IMR-90 (cell line): Measurements from ENCODE around the gene GCLC. TPM values are rescaled to one million over a fixed set of nuclear protein-coding genes. Genes with fewer than 3 reads are reported as not detected.

Source experiments
- ATAC-seq: fragments of 200-7000 bp; cut with Tn5 transposase; 2 replicates; pipeline ENCODE4 v1.9.1; 2020; ENCODE audit warnings: low read depth, mild to moderate bottlenecking, moderate library complexity
- BruUV-seq: library from RNA; stranded (reverse); fragments of 400-500 nt; replicated peaks from 2 replicates; lab custom pipeline; 2021; lab: Mats Ljungman, UMichigan
- CTCF ChIA-PET: fragments of 300-600 bp; formaldehyde crosslinking; extraction: SDS; loops from one replicate; lab custom pipeline; 2021; ENCODE audit warnings: antibody characterized with exemption; lab: Yijun Ruan, JAX
- POLR2A ChIA-PET: fragments of 300-600 bp; sonication (Branson Sonifier 250); formaldehyde crosslinking; loops from one replicate; lab custom pipeline; 2022; ENCODE audit warnings: antibody characterized with exemption; ENCODE audit not compliant: unreplicated experiment; lab: Charles Lee
- DNase-seq: peaks from one replicate; pipeline ENCODE4 v3.0.0; 2013
- H2AFZ ChIP-seq: replicated peaks from 2 replicates; pipeline ENCODE3; 2013; ENCODE audit warnings: low read length, mild to moderate bottlenecking; ENCODE audit not compliant: poor library complexity
- H2AK5ac ChIP-seq: 2 replicates; pipeline ENCODE4 v1.6.1; 2013; ENCODE audit warnings: low read depth, low read length, inconsistent platforms
- H2AK9ac ChIP-seq: replicated peaks from 2 replicates; pipeline ENCODE3; 2013; ENCODE audit warnings: mild to moderate bottlenecking, low read depth, low read length, moderate library complexity; ENCODE audit not compliant: poor library complexity
- H2BK120ac ChIP-seq: 2 replicates; pipeline ENCODE4 v1.6.1; 2013; ENCODE audit warnings: low read depth, low read length, inconsistent platforms
- H2BK15ac ChIP-seq: 3 replicates; pipeline ENCODE4 v1.6.1; 2013; ENCODE audit warnings: low read depth, low read length, inconsistent platforms
- H2BK20ac ChIP-seq: 2 replicates; pipeline ENCODE4 v1.6.1; 2013; ENCODE audit warnings: low read depth, mild to moderate bottlenecking, inconsistent platforms, low read length, moderate library complexity
- H2BK5ac ChIP-seq: 2 replicates; pipeline ENCODE4 v1.6.1; 2013; ENCODE audit warnings: mild to moderate bottlenecking, low read depth, low read length, inconsistent platforms; ENCODE audit not compliant: poor library complexity, severe bottlenecking
- H3K14ac ChIP-seq: replicated peaks from 2 replicates; pipeline ENCODE4 v1.6.1; 2013; ENCODE audit warnings: low read depth, low read length, inconsistent platforms
- H3K18ac ChIP-seq: 2 replicates; pipeline ENCODE4 v1.6.1; 2013; ENCODE audit warnings: low read depth, low read length, control low read depth
- H3K23ac ChIP-seq: 2 replicates; pipeline ENCODE4 v1.6.1; 2013; ENCODE audit warnings: low read depth, low read length, inconsistent platforms
- H3K27ac ChIP-seq: 2 replicates; pipeline ENCODE4 v1.5.1; 2013; ENCODE audit warnings: mild to moderate bottlenecking, control low read depth, low read length; ENCODE audit not compliant: insufficient read depth
- H3K27me3 ChIP-seq: 2 replicates; pipeline ENCODE4 v1.6.1; 2013; ENCODE audit warnings: low read length; ENCODE audit not compliant: control insufficient read depth, insufficient read depth
- H3K36me3 ChIP-seq: 2 replicates; pipeline ENCODE4 v1.6.1; 2013; ENCODE audit warnings: low read length, mixed read lengths; ENCODE audit not compliant: control insufficient read depth, insufficient read depth
- H3K4ac ChIP-seq: 2 replicates; pipeline ENCODE4 v1.6.1; 2013; ENCODE audit warnings: low read depth, low read length, inconsistent platforms
- H3K4me1 ChIP-seq: 2 replicates; pipeline ENCODE4 v1.6.1; 2013; ENCODE audit warnings: low read length, mixed read lengths; ENCODE audit not compliant: control insufficient read depth, insufficient read depth
- H3K4me2 ChIP-seq: 2 replicates; pipeline ENCODE4 v1.6.1; 2013; ENCODE audit warnings: low read depth, mild to moderate bottlenecking, control low read depth, low read length, moderate library complexity
- H3K4me3 ChIP-seq: 2 replicates; pipeline ENCODE4 v1.5.1; 2013; ENCODE audit warnings: low read depth, mild to moderate bottlenecking, control low read depth, low read length, moderate library complexity; ENCODE audit not compliant: insufficient read depth
- H3K56ac ChIP-seq: 2 replicates; pipeline ENCODE4 v1.6.1; 2013; ENCODE audit warnings: low read length, inconsistent platforms; ENCODE audit not compliant: insufficient read depth; ENCODE audit errors: extremely low read depth
- H3K79me1 ChIP-seq, 2 experiments: 2 replicates each; pipeline ENCODE4 v1.6.1; 2013; ENCODE audit warnings: low read length in 2 of 2, inconsistent platforms in 1 of 2, low read depth in 1 of 2
- H3K9ac ChIP-seq: 2 replicates; pipeline ENCODE4 v1.6.1; 2013; ENCODE audit warnings: low read depth, low read length, control low read depth
- H3K9me1 ChIP-seq: 2 replicates; pipeline ENCODE4 v1.6.1; 2013; ENCODE audit warnings: low read length, inconsistent platforms; ENCODE audit not compliant: insufficient read depth
- H3K9me3 ChIP-seq: 2 replicates; pipeline ENCODE4 v1.6.1; 2013; ENCODE audit warnings: low read length; ENCODE audit not compliant: control insufficient read depth, insufficient read depth
- H4K20me1 ChIP-seq: 2 replicates; pipeline ENCODE4 v1.6.1; 2013; ENCODE audit warnings: low read length, inconsistent platforms; ENCODE audit not compliant: insufficient read depth
- H4K5ac ChIP-seq: 2 replicates; pipeline ENCODE4 v1.6.1; 2013; ENCODE audit warnings: mild to moderate bottlenecking, low read depth, low read length, control low read depth
- H4K8ac ChIP-seq, 2 experiments: 2 replicates each; pipeline ENCODE4 v1.6.1; 2013; ENCODE audit warnings: low read depth in 2 of 2, low read length in 2 of 2, control low read depth in 1 of 2, inconsistent platforms in 1 of 2
- H4K91ac ChIP-seq: 2 replicates; pipeline ENCODE4 v1.6.1; 2013; ENCODE audit warnings: low read depth, low read length, inconsistent platforms; ENCODE audit not compliant: insufficient read depth
- BHLHE40 ChIP-seq: fragments of 150-350 bp; IDR thresholded peaks from 2 replicates; pipeline ENCODE4 v1.6.1; 2016; ENCODE audit warnings: mild to moderate bottlenecking, low read depth, low read length
- CEBPB ChIP-seq: IDR thresholded peaks from 2 replicates; pipeline ENCODE4 v1.6.1; 2012; ENCODE audit warnings: low read depth, low read length, improper control_type of control experiment
- CHD1 ChIP-seq: IDR thresholded peaks from 2 replicates; pipeline ENCODE4 v1.6.1; 2012; ENCODE audit warnings: low read depth, low read length, improper control_type of control experiment
- FOS ChIP-seq: fragments of 150-350 bp; IDR thresholded peaks from 2 replicates; pipeline ENCODE4 v1.6.1; 2016; ENCODE audit warnings: low read depth, low read length
- POLR2A ChIP-seq: IDR thresholded peaks from 2 replicates; pipeline ENCODE4 v1.6.1; 2012; ENCODE audit warnings: mild to moderate bottlenecking, low read depth, low read length
- RFX5 ChIP-seq: IDR thresholded peaks from 2 replicates; pipeline ENCODE4 v1.8.0; 2012; ENCODE audit warnings: low read depth, mild to moderate bottlenecking, low read length, moderate library complexity
- SMC3 ChIP-seq: fragments of 150-350 bp; IDR thresholded peaks from 2 replicates; pipeline ENCODE4 v1.6.1; 2016; ENCODE audit warnings: low read depth, mild to moderate bottlenecking, antibody characterized with exemption, low read length, moderate library complexity
- WGBS, 2 experiments: methylation state at CpG; one replicate each; pipeline versions ENCODE4 v1.1.5 to v1.1.7; 2013; ENCODE audit warnings: missing lambda C conversion rate in 2 of 2; ENCODE audit not compliant: insufficient read length in 1 of 2; ENCODE audit errors: extremely low coverage in 2 of 2; 5-methylcytosine and 5-hydroxymethylcytosine counted together
- dilution Hi-C: fragments of 300-500 bp; cut with HindIII; formaldehyde crosslinking; loops from one replicate; pipeline ENCODE4 v1.14.3; 2018; ENCODE audit warnings: low sequenced_read_pairs; ENCODE audit not compliant: unreplicated experiment
- in situ Hi-C: fragments of 300-500 bp; cut with MboI; formaldehyde crosslinking; loops from 3 replicates; pipeline ENCODE4 v1.14.3; 2019; ENCODE audit warnings: low sequenced_read_pairs, inconsistent platforms, mixed read lengths
- intact Hi-C: fragments of 100-400 bp; cut with micrococcal nuclease; formaldehyde crosslinking; loops from 2 replicates; pipeline ENCODE4 v1.10.0; 2022
- polyA plus RNA-seq, 3 experiments: library from polyadenylated mRNA; depleted of rRNA; stranded (reverse); fragments of >200 nt; gene quantifications; 2 replicates each; pipeline ENCODE4 v1.2.3, GENCODE V29; 2012; ENCODE audit warnings: low replicate concordance in 1 of 3
- total RNA-seq: library from RNA; depleted of rRNA; stranded (reverse); fragments of >200 nt; gene quantifications from 2 replicates; pipeline ENCODE4 v1.2.3, GENCODE V29; 2012
- TF ChIP-seq, protein P1 (sequence below): fragments of 150-350 bp; IDR thresholded peaks from 2 replicates; pipeline ENCODE4 v1.6.1; 2016; ENCODE audit warnings: low read depth, mild to moderate bottlenecking, low read length, moderate library complexity, borderline replicate concordance
- TF ChIP-seq, protein P2 (sequence below): fragments of 150-350 bp; IDR thresholded peaks from 2 replicates; pipeline ENCODE4 v1.6.1; 2017; ENCODE audit warnings: mild to moderate bottlenecking, antibody characterized with exemption, low read length, low read depth

GCLC gene
- total and polyA plus RNA-seq, 2 of the 4 experiments (the other 2 are of a cell fraction): 14.2 to 24.2 TPM

DNA sequence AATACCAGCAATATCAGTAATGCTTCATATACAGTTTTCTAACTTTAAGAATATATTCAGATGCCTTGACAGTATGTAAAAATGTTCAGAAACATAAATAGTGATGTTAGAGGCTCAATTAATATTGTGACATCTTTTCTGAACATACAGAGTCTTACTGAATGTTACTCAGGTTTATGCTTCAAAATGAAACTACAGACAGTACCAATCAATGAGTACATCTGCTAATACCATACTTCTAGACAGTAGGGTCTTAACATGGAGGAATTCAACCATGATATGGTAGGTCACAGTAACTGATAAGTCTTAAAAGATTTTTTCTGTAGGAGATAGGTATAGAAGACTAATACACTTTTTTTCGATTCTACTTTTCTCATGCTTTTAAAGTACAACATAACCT is 8.3 kb downstream of the GCLC start:
- H4K5ac ChIP-seq: no peak overlapping the region
- H2AFZ ChIP-seq: no peak overlapping the region
- no peaks in the 10 kb centered on the region for H3K27me3 ChIP-seq
- no peak overlapping the region for H3K9ac ChIP-seq
- ATAC-seq (no peak), DNase-seq (no peak)
- H2BK120ac ChIP-seq: no peak overlapping the region
- ChIA-PET CTCF (no interaction called here), POLR2A (no interaction called here)
- no peak overlapping the region for H2BK5ac ChIP-seq
- intact Hi-C loops (no loop called here), dilution Hi-C loops (no loop called here), in situ Hi-C loops (loop anchor here (10.0 kb wide), 1 partner anchor 258 kb away; the partner anchor contains the start of gene LRRC1)
- H3K27ac ChIP-seq: no peak overlapping the region
- H3K79me1 ChIP-seq: peaks cover 30 to 59% of the 10 kb centered on the region in 2 experiments
- no peak overlapping the region for H2BK15ac ChIP-seq
- H3K4ac ChIP-seq: no peak overlapping the region
- WGBS, 2 experiments: no CpG with 5 or more reads among the region's 1 CpG
- no peak overlapping the region for H4K91ac ChIP-seq
- H3K4me1 ChIP-seq: peaks cover 15% of the 10 kb centered on the region
- no peak overlapping the region for H3K4me2 ChIP-seq
- 0 out of 2 replicates have a peak, but pooled peaks cover 8% of the 10 kb centered on the region for H3K9me1 ChIP-seq
- H3K36me3 ChIP-seq: peaks cover 10% of the 10 kb centered on the region
- no peak overlapping the region for H2AK9ac ChIP-seq
- H2AK5ac ChIP-seq: no peak overlapping the region
- 0 out of 4 replicates have a peak overlapping the region, but pooled peaks of 1 of the 2 experiments have one; percentile 8 for H4K8ac ChIP-seq
- no peak overlapping the region for H2BK20ac ChIP-seq
- H3K9me3 ChIP-seq: no peaks in the 10 kb centered on the region
- H4K20me1 ChIP-seq: peaks cover 23% of the 10 kb centered on the region
- H3K56ac ChIP-seq: no peak overlapping the region
- H3K18ac ChIP-seq: no peak overlapping the region
- H3K4me3 ChIP-seq: no peak overlapping the region
- TF ChIP-seq RFX5: no peak
- TF ChIP-seq, protein P1, sequence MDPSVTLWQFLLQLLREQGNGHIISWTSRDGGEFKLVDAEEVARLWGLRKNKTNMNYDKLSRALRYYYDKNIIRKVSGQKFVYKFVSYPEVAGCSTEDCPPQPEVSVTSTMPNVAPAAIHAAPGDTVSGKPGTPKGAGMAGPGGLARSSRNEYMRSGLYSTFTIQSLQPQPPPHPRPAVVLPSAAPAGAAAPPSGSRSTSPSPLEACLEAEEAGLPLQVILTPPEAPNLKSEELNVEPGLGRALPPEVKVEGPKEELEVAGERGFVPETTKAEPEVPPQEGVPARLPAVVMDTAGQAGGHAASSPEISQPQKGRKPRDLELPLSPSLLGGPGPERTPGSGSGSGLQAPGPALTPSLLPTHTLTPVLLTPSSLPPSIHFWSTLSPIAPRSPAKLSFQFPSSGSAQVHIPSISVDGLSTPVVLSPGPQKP: no peak
- TF ChIP-seq, protein P2, sequence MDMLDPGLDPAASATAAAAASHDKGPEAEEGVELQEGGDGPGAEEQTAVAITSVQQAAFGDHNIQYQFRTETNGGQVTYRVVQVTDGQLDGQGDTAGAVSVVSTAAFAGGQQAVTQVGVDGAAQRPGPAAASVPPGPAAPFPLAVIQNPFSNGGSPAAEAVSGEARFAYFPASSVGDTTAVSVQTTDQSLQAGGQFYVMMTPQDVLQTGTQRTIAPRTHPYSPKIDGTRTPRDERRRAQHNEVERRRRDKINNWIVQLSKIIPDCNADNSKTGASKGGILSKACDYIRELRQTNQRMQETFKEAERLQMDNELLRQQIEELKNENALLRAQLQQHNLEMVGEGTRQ: no peak
- TF ChIP-seq BHLHE40: no peak
- TF ChIP-seq SMC3: no peak
- no peak for TF ChIP-seq FOS
- no peak for TF ChIP-seq CHD1
- TF ChIP-seq CEBPB: no peak
- TF ChIP-seq POLR2A: no peak
- peak overlapping the region; percentile 59; the same call in 1 of the 2 replicates for H3K23ac ChIP-seq
- no peak overlapping the region for H3K14ac ChIP-seq
- BruUV-seq: no TSS peak
